Right lobe of liver (tissue), 6 donors: ENCODE measurements around the gene TBRG4. TPM values are rescaled to one million over a fixed set of nuclear protein-coding genes. Genes with fewer than 3 reads are reported as not detected.

Source experiments
- ATAC-seq, 4 donors: fragments of 200-7000 bp; cut with Tn5 transposase; one replicate each; pipeline ENCODE4 v1.9.1; 2020; ENCODE audit warnings: mild to moderate bottlenecking in 4 of 4, moderate library complexity in 4 of 4
- DNase-seq, 3 donors: peaks; one replicate each; pipeline ENCODE4 v3.0.0-alpha.2; 2020
- H3K27ac ChIP-seq, 3 donors: fragments of 200-600 bp; one replicate each; pipeline ENCODE4 v1.8.0; 2022
- H3K27me3 ChIP-seq, 2 donors: fragments of 200-600 bp; one replicate each; pipeline ENCODE4 v1.8.0; 2022
- H3K36me3 ChIP-seq, 4 donors: fragments of 200-600 bp; sonication (generic) in 1 of 4; one replicate each; pipeline versions ENCODE4 v1.5.1 to v1.8.0; 2017 to 2022; ENCODE audit warnings: control low read depth in 1 of 4
- H3K4me1 ChIP-seq, 4 donors: fragments of 200-600 bp; sonication (generic) in 1 of 4; one replicate each; pipeline versions ENCODE4 v1.5.1 to v1.8.0; 2017 to 2022; ENCODE audit warnings: control low read depth in 1 of 4
- H3K4me3 ChIP-seq, 3 donors: fragments of 200-600 bp; one replicate each; pipeline ENCODE4 v1.8.0; 2022
- H3K9me3 ChIP-seq, 4 donors: fragments of 200-600 bp; sonication (generic) in 1 of 4; one replicate each; pipeline versions ENCODE4 v1.5.1 to v1.8.0; 2017 to 2022; ENCODE audit warnings: control low read depth in 1 of 4
- POLR2A ChIP-seq: fragments of 450-650 bp; IDR thresholded peaks from one replicate; pipeline ENCODE4 v1.6.1; 2017; ENCODE audit warnings: antibody characterized with exemption, mild to moderate bottlenecking
- WGBS: methylation state at CpG from one replicate; pipeline ENCODE4 v1.1.6; 2018; ENCODE audit warnings: low coverage, low lambda C conversion rate; ENCODE audit not compliant: insufficient coverage; ENCODE audit errors: missing lambda C conversion rate; 5-methylcytosine and 5-hydroxymethylcytosine counted together
- intact Hi-C, 2 donors: fragments of 100-400 bp; cut with DNase I; formaldehyde crosslinking; loops; one replicate each; pipeline versions ENCODE4 v1.11.2 to v1.14.1; 2022
- total RNA-seq, 6 experiments: library from RNA; depleted of rRNA in 2 of 6; stranded (reverse); fragments of >200 nt in 2 of 6; fragmentation: NEBNext Ultra II Directional in 3 of 6; extraction: Animal tissue kit (Norgen Biotek cat#: 25700) in 3 of 6; gene quantifications; one replicate each; pipeline versions ENCODE4 v1.1.0 to v1.2.4, GENCODE V29; 2016 to 2023
- TF ChIP-seq, protein P1 (sequence below), 4 donors: fragments of 200-600 bp in 3 of 4; fragments of 450-650 bp in 1 of 4; IDR thresholded peaks; one replicate each; pipeline versions ENCODE4 v1.5.1 to v1.8.0; 2016 to 2022; ENCODE audit warnings: antibody characterized with exemption in 4 of 4, mild to moderate bottlenecking in 2 of 4
- donor health status: DM: no; HTN: yes; CAD: no.
- donor health status: DM: no; HTN: no; CAD: no.
- donor health status: DM: no; HTN: no; CAD: no.
- donor health status: DM: no; HTN: yes; CAD: no.
- donor health status: DM: no; HTN: yes; CAD: no.

Gene TBRG4
- total RNA-seq, 6 experiments from 2014 or later: 33.0 to 57.1 (median 41.7) TPM

GRCh38 chr7:45055016-45055415 is 56.5 kb downstream of the TBRG4 start:
- TF ChIP-seq, protein P1, sequence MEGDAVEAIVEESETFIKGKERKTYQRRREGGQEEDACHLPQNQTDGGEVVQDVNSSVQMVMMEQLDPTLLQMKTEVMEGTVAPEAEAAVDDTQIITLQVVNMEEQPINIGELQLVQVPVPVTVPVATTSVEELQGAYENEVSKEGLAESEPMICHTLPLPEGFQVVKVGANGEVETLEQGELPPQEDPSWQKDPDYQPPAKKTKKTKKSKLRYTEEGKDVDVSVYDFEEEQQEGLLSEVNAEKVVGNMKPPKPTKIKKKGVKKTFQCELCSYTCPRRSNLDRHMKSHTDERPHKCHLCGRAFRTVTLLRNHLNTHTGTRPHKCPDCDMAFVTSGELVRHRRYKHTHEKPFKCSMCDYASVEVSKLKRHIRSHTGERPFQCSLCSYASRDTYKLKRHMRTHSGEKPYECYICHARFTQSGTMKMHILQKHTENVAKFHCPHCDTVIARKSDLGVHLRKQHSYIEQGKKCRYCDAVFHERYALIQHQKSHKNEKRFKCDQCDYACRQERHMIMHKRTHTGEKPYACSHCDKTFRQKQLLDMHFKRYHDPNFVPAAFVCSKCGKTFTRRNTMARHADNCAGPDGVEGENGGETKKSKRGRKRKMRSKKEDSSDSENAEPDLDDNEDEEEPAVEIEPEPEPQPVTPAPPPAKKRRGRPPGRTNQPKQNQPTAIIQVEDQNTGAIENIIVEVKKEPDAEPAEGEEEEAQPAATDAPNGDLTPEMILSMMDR (IDR thresholded peaks at IDR 0.05): no peak
- TF ChIP-seq POLR2A: no peak
- H3K4me1 ChIP-seq: no peaks in the 10 kb centered on the region
- no peak for DNase-seq
- ATAC-seq: no peak
- intact Hi-C loops: no loop called here
- no peak overlapping the region for H3K4me3 ChIP-seq
- 90% methylated on average over 4 of the region's 5 CpGs for WGBS
- H3K27ac ChIP-seq: no peak overlapping the region
- no peaks in the 10 kb centered on the region for H3K27me3 ChIP-seq
- H3K36me3 ChIP-seq: no peaks in the 10 kb centered on the region
- no peaks in the 10 kb centered on the region for H3K9me3 ChIP-seq

- Histone ChIP-seq H3K9me3 (no peaks in the 10 kb centered on the region), H3K27me3 (no peaks in the 10 kb centered on the region), H3K4me1 (no peaks in the 10 kb centered on the region), H3K36me3 (peaks cover 0 to 6% (median 0%) of the 10 kb centered on the region in 4 donors), H3K27ac (no peak overlapping the region), H3K4me3 (no peak overlapping the region)
- DNase-seq (no peak), ATAC-seq (no peak)
- TF ChIP-seq, protein P1 (IDR thresholded peaks at IDR 0.05): no peak
- TF ChIP-seq POLR2A: no peak
- 100% methylated on average over 1 of the region's 3 CpGs for WGBS
- intact Hi-C loops: no loop called here
Measured at GRCh38 chr7:45054442-45054841, 57.1 kb downstream of the TBRG4 start.

DNA sequence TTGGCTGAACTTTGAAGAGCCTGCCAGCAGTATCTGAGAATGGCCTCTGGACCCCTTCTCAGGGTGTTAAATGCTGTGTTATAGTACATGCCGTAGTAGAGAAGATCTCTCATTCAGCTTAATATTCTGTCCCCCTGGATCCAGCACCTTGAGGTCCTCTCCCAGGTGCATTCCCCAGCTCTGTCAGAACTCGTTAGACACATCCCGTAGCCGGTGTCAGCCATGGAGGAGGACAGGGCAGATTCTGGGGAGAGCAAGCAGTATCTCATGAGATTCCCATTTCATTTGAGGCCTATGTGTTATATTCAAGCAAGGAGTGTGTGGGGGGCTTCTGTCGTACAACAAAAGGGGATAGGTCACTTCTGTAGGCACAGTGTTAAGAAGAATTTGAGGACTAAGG is 57.6 kb downstream of the TBRG4 start:
- no peak for DNase-seq
- Histone ChIP-seq H3K27ac (no peak overlapping the region), H3K4me1 (no peaks in the 10 kb centered on the region), H3K9me3 (no peaks in the 10 kb centered on the region), H3K36me3 (peaks cover 0 to 7% (median 0%) of the 10 kb centered on the region in 4 donors), H3K4me3 (no peak overlapping the region), H3K27me3 (no peaks in the 10 kb centered on the region)
- 93% methylated on average over 4 of the region's 5 CpGs for WGBS
- TF ChIP-seq, protein P1 (IDR thresholded peaks at IDR 0.05): no peak
- no peak for TF ChIP-seq POLR2A
- ATAC-seq: no peak
- intact Hi-C loops: no loop called here

DNA sequence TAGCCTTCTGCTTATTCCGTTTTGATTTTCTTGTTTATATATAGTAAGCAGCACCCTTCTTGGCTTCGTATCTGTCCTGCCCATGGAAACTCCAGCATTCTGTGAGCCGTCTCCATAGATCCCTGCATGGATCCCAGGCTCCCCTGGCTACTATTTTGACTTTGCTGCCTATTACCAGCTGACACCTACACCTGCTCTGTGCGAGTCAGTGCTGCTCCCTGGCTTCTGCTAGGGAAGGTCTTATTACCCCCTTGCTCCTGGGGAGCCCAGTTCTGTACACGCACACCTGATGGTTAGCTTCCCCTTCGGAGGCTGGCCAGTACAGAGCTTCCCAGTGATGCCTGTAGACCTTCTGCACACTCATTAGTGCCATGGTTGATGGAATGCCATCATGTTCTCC is 58.1 kb downstream of the TBRG4 start:
- TF ChIP-seq, protein P1 (IDR thresholded peaks at IDR 0.05): no peak
- no peak for TF ChIP-seq POLR2A
- ATAC-seq (no peak), DNase-seq (no peak)
- intact Hi-C loops: no loop called here
- no peaks in the 10 kb centered on the region for H3K27me3 ChIP-seq
- H3K9me3 ChIP-seq: no peaks in the 10 kb centered on the region
- no peak overlapping the region for H3K4me3 ChIP-seq
- H3K36me3 ChIP-seq: peaks cover 0 to 7% (median 0%) of the 10 kb centered on the region in 4 donors
- no peak overlapping the region for H3K27ac ChIP-seq
- 100% methylated on average over 4 of the region's 6 CpGs for WGBS
- H3K4me1 ChIP-seq: no peaks in the 10 kb centered on the region

DNA sequence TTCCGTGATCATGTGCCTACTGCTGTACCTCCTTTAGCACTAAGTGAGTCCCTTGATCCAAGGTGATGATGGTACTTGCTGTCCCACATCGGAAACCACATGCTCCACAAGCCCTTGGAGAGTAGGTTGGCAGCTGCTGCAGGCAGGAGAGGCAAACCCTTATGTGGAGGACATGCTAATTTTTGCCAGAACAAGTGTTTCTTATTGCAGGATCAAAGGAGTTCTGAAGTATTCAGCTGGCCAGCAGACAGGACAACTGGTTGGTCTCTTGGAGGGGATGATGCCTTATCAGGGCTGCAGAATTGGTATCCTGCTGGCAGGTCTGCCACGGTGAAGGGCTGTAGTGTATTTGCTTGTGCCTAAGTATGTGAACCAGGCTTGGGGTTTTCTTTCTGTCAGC is 59.5 kb downstream of the TBRG4 start:
- H3K27me3 ChIP-seq: no peaks in the 10 kb centered on the region
- H3K4me3 ChIP-seq: no peak overlapping the region
- H3K36me3 ChIP-seq: peaks cover 0 to 10% (median 0%) of the 10 kb centered on the region in 4 donors
- H3K4me1 ChIP-seq: no peaks in the 10 kb centered on the region
- ATAC-seq: no peak
- no peak for TF ChIP-seq POLR2A
- TF ChIP-seq, protein P1 (IDR thresholded peaks at IDR 0.05): no peak
- no peak overlapping the region for H3K27ac ChIP-seq
- intact Hi-C loops: no loop called here
- 29% methylated on average over 1 of the region's 3 CpGs for WGBS
- DNase-seq: no peak
- H3K9me3 ChIP-seq: no peaks in the 10 kb centered on the region
